GM13976 (cell line): ENCODE measurements around the gene ZNF331.

Experiments used
- DNase-seq: peaks from one replicate; pipeline ENCODE4 v3.0.0; 2012; ENCODE audit warnings: low spot score
- in situ Hi-C: fragments of 300-500 bp; cut with MboI; formaldehyde crosslinking; loops from one replicate; pipeline ENCODE4 v1.12.0; 2022; ENCODE audit warnings: low sequenced_read_pairs, mixed read lengths, inconsistent platforms; ENCODE audit not compliant: unreplicated experiment
- TF ChIP-seq, protein P1 (sequence below): IDR thresholded peaks from 2 replicates; pipeline ENCODE4 v1.5.1; 2012; ENCODE audit warnings: borderline replicate concordance, mild to moderate bottlenecking; ENCODE audit not compliant: insufficient read depth; ENCODE audit errors: extremely low read depth, missing control alignments, control extremely low read depth

ZNF331 gene

GRCh38 chr19:53538378-53539109 is 599 bp downstream of the ZNF331 start:
- TF ChIP-seq, protein P1, sequence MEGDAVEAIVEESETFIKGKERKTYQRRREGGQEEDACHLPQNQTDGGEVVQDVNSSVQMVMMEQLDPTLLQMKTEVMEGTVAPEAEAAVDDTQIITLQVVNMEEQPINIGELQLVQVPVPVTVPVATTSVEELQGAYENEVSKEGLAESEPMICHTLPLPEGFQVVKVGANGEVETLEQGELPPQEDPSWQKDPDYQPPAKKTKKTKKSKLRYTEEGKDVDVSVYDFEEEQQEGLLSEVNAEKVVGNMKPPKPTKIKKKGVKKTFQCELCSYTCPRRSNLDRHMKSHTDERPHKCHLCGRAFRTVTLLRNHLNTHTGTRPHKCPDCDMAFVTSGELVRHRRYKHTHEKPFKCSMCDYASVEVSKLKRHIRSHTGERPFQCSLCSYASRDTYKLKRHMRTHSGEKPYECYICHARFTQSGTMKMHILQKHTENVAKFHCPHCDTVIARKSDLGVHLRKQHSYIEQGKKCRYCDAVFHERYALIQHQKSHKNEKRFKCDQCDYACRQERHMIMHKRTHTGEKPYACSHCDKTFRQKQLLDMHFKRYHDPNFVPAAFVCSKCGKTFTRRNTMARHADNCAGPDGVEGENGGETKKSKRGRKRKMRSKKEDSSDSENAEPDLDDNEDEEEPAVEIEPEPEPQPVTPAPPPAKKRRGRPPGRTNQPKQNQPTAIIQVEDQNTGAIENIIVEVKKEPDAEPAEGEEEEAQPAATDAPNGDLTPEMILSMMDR, result no peak
- in situ Hi-C loops, result no loop called here
- DNase-seq, result no peak

DNA sequence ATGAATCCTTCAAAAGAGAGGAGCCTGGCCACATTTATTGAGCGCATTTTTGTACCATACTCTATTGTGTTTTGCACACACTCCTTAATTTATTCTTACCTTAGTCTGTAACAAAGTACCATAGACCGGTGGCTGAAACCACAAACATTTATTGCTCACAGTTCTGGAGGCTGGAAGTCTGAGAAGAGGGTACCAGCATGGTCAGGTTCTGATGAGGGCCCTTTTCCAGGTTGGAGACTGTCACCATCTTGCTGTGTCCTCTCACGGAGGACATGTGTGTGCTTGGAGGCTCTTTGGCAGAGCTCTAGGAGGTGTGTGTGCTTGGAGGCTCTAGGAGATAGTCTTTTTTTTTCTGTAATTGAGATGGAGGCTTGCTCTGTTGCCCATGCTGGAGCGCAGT is 2.1 kb downstream of the ZNF331 start:
- TF ChIP-seq, protein P1, result no peak
- in situ Hi-C loops, result no loop called here
- no peak for DNase-seq

DNA sequence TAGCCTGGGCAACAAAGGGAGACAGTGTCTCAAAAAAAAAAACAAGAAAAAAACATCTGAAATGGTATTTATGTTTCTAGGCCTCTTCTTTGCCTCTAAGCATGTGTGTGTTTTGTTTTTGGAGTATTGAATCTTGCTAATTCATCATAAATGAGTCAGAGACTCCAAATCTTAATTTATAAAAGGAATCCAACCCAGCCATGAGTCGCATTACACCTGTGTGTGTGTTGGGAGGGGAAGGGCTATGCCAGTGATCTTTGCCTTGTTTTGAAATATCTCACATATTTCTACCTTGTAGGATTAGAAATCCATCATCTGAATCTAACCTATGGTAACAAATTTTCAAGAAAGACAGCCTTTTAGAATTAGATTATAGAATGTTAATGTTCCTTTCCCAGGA is 4.0 kb downstream of the ZNF331 start:
- DNase-seq, result no peak
- TF ChIP-seq, protein P1, result no peak
- in situ Hi-C loops, result no loop called here

DNA sequence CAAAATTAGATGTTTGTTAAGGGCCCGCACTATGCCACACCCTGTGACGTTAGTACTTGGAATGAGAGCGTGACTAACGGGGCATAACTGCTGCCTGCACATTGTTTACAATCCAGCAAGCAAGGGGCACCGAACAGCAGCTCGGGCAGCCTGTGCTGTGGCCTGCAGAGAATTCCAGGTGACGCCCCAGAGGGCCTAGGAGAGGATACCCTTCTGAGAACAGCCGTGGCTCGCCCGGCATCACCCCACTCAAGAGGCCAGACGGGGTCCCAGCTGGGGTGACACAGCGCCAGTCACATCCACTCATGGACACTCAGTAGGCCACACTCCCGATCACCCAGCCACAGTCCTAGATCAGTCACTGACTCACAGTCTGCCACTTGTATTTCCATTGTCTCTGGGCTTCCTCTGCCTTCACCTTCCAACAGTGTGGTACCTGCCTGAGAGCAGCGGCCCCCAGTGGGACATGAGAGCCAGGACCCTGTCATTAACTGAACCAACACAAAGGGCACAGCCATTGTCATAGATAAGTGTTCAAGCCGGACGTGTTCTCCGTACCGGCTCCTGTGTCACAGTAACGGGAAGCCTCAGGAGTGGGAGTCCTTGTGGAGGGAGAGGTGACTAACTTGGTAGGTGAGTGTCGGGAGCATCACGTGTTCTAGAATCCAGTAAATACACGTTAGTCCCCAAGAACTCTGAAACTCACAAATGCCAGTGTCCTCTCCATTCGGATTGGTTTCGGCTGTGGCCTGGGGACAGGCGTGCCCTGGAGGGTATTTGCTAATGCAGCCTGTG is 7.5 kb downstream of the ZNF331 start:
- TF ChIP-seq, protein P1, result no peak
- in situ Hi-C loops, result no loop called here
- no peak for DNase-seq

GRCh38 chr19:53546758-53547513 is 9.0 kb downstream of the ZNF331 start:
- in situ Hi-C loops, result no loop called here

GRCh38 chr19:53549340-53549739 is 11.4 kb downstream of the ZNF331 start:
- TF ChIP-seq, protein P1, result no peak
- no peak for DNase-seq

More at GRCh38 chr19:53546758-53547513, 9.0 kb downstream of the ZNF331 start:
- TF ChIP-seq, protein P1, result no peak
- DNase-seq, result no peak

More at GRCh38 chr19:53549340-53549739, 11.4 kb downstream of the ZNF331 start:
- in situ Hi-C loops, result no loop called here
